Measurements from ENCODE around the gene PIGL.

GRCh38 chr17:16328997-16329396 lies 112.0 kb downstream of the PIGL start:
- TF ChIP-seq TAF1 (IDR thresholded peaks at IDR 0.05; ENCODE audit: low read depth, low read length) (no peak), POLR2AphosphoS5 (IDR thresholded peaks at IDR 0.05; ENCODE audit: low read depth, low read length) (no peak), POLR2A (IDR thresholded peaks at IDR 0.05; ENCODE audit: low read depth, low read length) (no peak)

Data from GM12891 (cell line).